Colonic mucosa (tissue), 4 donors: Measurements from ENCODE around the gene ETHE1. TPM values are rescaled to one million over a fixed set of nuclear protein-coding genes. Genes with fewer than 3 reads are reported as not detected.
A peak's percentile ranks its signal among the peaks of the same experiment; 100 is the strongest.

Experiments
- DNase-seq: peaks from one replicate; pipeline ENCODE4 v3.0.0-alpha.2; 2020
- H3K27ac ChIP-seq: fragments of 200-600 bp; one replicate; pipeline ENCODE4 v1.8.0; 2021
- H3K27me3 ChIP-seq: fragments of 200-600 bp; one replicate; pipeline ENCODE4 v1.8.0; 2021
- H3K36me3 ChIP-seq: fragments of 200-600 bp; one replicate; pipeline ENCODE4 v1.8.0; 2021
- H3K4me1 ChIP-seq: fragments of 200-600 bp; one replicate; pipeline ENCODE4 v1.8.0; 2021; ENCODE audit warnings: mild to moderate bottlenecking
- H3K4me3 ChIP-seq: fragments of 200-600 bp; one replicate; pipeline ENCODE4 v1.8.0; 2021
- H3K9ac ChIP-seq, 2 donors: one replicate each; pipeline ENCODE4 v1.7.0; 2013; ENCODE audit warnings: control low read depth in 2 of 2, low read depth in 2 of 2, low read length in 2 of 2
- H3K9me3 ChIP-seq: fragments of 200-600 bp; one replicate; pipeline ENCODE4 v1.8.0; 2021
- CTCF ChIP-seq: fragments of 200-600 bp; IDR thresholded peaks from one replicate; pipeline ENCODE4 v1.8.0; 2022; ENCODE audit warnings: antibody characterized with exemption, mild to moderate bottlenecking
- intact Hi-C: fragments of 100-400 bp; cut with DNase I; formaldehyde crosslinking; loops from one replicate; pipeline ENCODE4 v1.14.1; 2022
- total RNA-seq, 2 donors: library from RNA; stranded (reverse); fragmentation: NEBNext Ultra II Directional in 1 of 2; extraction: Animal tissue kit (Norgen Biotek cat#: 25700) in 1 of 2; gene quantifications; one replicate each; pipeline ENCODE4 v1.2.1, GENCODE V29; 2021
- donor health status: healthy.
- donor health status: DM: no; HTN: no; CAD: no.
- donor health status: DM: no; HTN: no; CAD: no.

The ETHE1 gene
- total RNA-seq, 2 donors from 2014 or later = 482 to 569 TPM

- DNase-seq = peak; percentile 100
- peak overlapping the region; percentile 75 for H3K27ac ChIP-seq
- peak overlapping the region in 1 of 2 donors; percentile 63 for H3K9ac ChIP-seq
- intact Hi-C loops = no loop called here
- no peaks in the 10 kb centered on the region for H3K36me3 ChIP-seq
- peak overlapping the region; percentile 54 for H3K4me3 ChIP-seq
- H3K9me3 ChIP-seq = no peaks in the 10 kb centered on the region
- no peak for TF ChIP-seq CTCF
- peaks cover 4% of the 10 kb centered on the region for H3K4me1 ChIP-seq
- no peaks in the 10 kb centered on the region for H3K27me3 ChIP-seq
These were observed 63.4 kb downstream of the ETHE1 start for GRCh38 chr19:43463381-43464133.

- TF ChIP-seq CTCF = no peak
- no peak for DNase-seq
- Histone ChIP-seq H3K36me3 (no peaks in the 10 kb centered on the region), H3K4me3 (peak overlapping the region; percentile 54), H3K4me1 (peaks cover 4% of the 10 kb centered on the region), H3K9ac (peak overlapping the region; percentile 40 to 45), H3K27ac (no peak overlapping the region), H3K9me3 (no peaks in the 10 kb centered on the region), H3K27me3 (no peaks in the 10 kb centered on the region)
- intact Hi-C loops = no loop called here
These were observed 64.1 kb downstream of the ETHE1 start for GRCh38 chr19:43462785-43463380.

- intact Hi-C loops = no loop called here
- no peak for TF ChIP-seq CTCF
- no peaks in the 10 kb centered on the region for H3K27me3 ChIP-seq
These were observed 64.6 kb downstream of the ETHE1 start for GRCh38 chr19:43462383-43462782.

GRCh38 chr19:43461303-43461702 lies 65.7 kb downstream of the ETHE1 start:
- Histone ChIP-seq H3K27ac (no peak overlapping the region), H3K27me3 (no peaks in the 10 kb centered on the region), H3K9me3 (no peaks in the 10 kb centered on the region), H3K9ac (no peak overlapping the region), H3K4me1 (peaks cover 4% of the 10 kb centered on the region), H3K4me3 (no peak overlapping the region), H3K36me3 (no peaks in the 10 kb centered on the region)
- no peak for TF ChIP-seq CTCF
- DNase-seq = no peak
- intact Hi-C loops = no loop called here

More at GRCh38 chr19:43462383-43462782, 64.6 kb downstream of the ETHE1 start:
- H3K9ac ChIP-seq = no peak overlapping the region
- no peak for DNase-seq
- H3K4me3 ChIP-seq = no peak overlapping the region
- H3K27ac ChIP-seq = no peak overlapping the region
- peaks cover 4% of the 10 kb centered on the region for H3K4me1 ChIP-seq
- H3K36me3 ChIP-seq = no peaks in the 10 kb centered on the region
- no peaks in the 10 kb centered on the region for H3K9me3 ChIP-seq

GRCh38 chr19:43460362-43461016 lies 66.5 kb downstream of the ETHE1 start:
- Histone ChIP-seq H3K9ac (no peak overlapping the region), H3K36me3 (no peaks in the 10 kb centered on the region), H3K4me1 (peaks cover 6% of the 10 kb centered on the region), H3K27ac (no peak overlapping the region), H3K27me3 (no peaks in the 10 kb centered on the region), H3K4me3 (no peak overlapping the region), H3K9me3 (no peaks in the 10 kb centered on the region)
- DNase-seq = no peak
- TF ChIP-seq CTCF = no peak
- intact Hi-C loops = no loop called here
